HT1080 (cell line): ENCODE data around the gene CDKAL1. TPM values are rescaled to one million over a fixed set of nuclear protein-coding genes. Genes with fewer than 3 reads are reported as not detected.

ENCODE experiments used
- DNase-seq: peaks from one replicate; pipeline ENCODE4 v3.0.0-alpha.2; 2015; ENCODE audit warnings: low read depth
- total RNA-seq: library from RNA; depleted of rRNA; stranded (reverse); fragments of >200 nt; shearing (Covaris generic); gene quantifications from 2 replicates; pipeline ENCODE4 v1.2.3, GENCODE V29; 2014

Gene CDKAL1
- total RNA-seq, 1 experiment from 2014 or later = 13.5 TPM

DNA sequence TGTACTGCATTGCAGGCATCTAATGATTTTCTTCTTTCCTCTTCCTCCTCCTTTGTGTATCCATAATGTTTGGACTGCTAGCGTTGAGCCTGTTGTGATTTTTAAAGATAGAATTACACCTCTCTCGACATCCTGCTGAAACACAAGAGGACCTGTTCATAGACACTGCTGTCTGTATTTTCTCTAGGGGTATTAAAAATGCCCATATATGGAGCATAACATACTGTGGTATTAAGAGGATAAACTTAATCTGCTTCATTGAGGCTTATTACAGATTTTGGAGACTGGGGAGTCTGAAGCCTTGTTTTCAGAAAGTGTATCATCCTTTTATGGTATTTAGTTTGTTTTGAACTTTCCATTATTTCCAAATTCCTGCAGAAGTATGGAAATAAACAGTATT is 414.3 kb downstream of the CDKAL1 start:
- DNase-seq = no peak

DNA sequence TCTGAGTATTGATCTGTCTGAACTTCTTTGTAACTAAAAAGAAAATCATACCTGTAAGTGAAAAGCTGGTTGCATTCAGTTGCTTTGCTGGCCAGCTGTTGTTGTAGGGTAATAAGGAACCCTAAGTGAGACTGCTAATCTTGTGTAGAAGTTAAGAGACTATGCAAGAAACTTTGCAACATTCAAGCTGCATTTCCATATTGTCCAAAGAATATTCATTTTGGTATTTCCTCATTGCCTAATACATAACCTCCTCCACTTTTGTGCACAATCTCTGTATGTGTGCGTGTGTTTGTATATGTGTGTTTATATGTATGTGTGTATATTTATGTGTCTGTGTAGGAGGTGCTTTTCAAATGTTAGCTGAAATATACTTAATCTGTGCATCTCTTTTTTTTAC is 414.9 kb downstream of the CDKAL1 start:
- no peak for DNase-seq

DNA sequence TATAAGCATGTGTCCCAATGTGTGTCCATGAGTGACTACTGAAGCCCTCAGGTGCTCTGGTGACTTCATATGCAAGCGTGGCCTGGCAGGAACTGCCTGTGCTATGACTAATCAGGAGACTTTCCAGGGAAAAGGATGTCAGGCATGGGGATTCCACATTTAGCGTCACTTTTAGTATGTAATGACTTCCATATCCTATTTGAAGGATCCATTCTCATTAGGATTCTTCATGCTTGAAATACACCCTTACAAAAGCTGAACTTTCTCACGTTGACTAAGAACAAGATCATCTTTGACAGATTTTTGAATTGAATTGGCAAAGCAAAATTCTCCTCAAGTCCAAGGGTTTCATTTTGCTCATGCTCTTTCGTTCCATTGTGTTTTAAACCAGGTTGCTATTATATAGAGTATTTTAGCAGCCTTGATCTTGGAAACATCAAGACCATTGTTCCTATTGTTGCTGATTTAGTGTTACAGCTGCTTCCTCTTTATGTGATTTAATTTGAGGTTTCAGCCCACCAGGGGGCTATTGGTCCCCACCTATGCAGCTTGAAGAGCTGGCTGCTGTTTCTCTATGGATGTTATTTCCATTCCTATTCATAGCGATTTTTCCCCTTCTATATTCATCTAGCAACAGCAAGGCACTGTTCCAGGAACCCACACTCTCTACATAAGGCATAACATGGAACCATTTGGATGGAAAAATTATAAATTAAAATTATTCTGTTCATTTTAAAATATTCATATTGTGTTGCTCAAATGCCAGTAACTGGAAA is 418.6 kb downstream of the CDKAL1 start:
- peak; percentile 81 for DNase-seq

GRCh38 chr6:20954315-20954714 is 420.1 kb downstream of the CDKAL1 start:
- DNase-seq = no peak

DNA sequence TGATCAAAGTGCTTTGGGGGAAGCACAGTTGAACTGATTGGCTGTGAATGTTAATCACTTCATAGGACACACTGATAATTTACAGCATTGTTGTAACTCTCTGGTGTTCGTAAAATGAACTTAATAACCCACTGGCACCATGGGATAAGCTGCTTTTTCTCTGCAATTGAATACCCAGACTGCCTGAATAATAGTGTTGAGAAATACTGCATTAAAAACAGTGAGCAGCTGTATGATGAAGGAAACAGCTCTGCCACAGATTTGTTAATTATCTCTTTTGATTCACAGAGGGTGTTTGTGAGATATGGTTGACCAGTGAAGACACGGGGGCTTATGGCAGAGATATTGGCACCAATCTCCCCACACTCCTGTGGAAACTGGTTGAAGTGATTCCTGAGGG is 420.9 kb downstream of the CDKAL1 start:
- DNase-seq = no peak

- no peak for DNase-seq
These were observed 421.5 kb downstream of the CDKAL1 start for GRCh38 chr6:20955751-20956150.

- no peak for DNase-seq
These were observed 425.8 kb downstream of the CDKAL1 start for GRCh38 chr6:20960067-20960466.

- DNase-seq = no peak
These were observed 431.0 kb downstream of the CDKAL1 start for GRCh38 chr6:20965276-20965675.

DNA sequence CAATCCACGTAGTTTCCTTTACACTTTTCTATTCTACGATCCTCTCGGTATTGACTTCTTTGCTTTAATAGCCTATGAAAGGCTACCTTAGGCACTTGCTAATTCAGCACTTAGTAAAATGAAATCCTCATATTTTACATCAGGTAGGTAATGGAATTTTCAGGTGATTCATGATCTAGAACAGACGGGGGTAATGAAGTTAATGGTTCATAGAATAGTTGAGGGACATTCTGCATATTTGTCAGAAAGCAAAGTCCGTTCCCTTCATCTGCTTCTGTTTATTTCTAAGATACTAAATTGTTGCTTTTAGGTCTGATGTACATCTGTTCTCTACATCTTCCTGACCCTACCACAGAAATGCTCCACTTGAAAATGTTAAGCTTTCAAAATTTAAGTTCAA is 431.7 kb downstream of the CDKAL1 start:
- DNase-seq = no peak

DNA sequence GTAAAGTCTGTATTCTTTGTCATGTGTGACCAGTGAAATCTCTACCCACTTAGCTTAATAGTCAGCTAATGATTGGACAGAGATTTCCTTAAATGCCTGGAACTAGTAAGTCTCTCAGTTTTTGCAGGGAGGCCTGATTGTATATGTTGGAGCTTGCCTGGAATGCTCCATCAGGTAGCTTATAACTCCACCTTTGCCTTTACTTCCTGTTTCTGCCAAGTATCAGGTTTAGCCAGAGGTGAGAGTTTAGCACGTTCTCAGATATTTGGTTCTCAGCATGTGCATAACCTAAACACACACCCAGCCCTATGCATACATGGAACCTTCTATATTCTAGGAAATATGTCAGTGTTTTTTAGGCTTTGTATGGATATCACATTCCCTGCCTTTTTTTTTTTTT is 435.3 kb downstream of the CDKAL1 start:
- DNase-seq = no peak

- no peak for DNase-seq
These were observed 442.2 kb downstream of the CDKAL1 start for GRCh38 chr6:20976391-20976918.

GRCh38 chr6:20978151-20978614 is 443.9 kb downstream of the CDKAL1 start:
- no peak for DNase-seq

GRCh38 chr6:20979076-20979475 is 444.8 kb downstream of the CDKAL1 start:
- no peak for DNase-seq

GRCh38 chr6:20983961-20984360 is 449.7 kb downstream of the CDKAL1 start:
- no peak for DNase-seq

DNA sequence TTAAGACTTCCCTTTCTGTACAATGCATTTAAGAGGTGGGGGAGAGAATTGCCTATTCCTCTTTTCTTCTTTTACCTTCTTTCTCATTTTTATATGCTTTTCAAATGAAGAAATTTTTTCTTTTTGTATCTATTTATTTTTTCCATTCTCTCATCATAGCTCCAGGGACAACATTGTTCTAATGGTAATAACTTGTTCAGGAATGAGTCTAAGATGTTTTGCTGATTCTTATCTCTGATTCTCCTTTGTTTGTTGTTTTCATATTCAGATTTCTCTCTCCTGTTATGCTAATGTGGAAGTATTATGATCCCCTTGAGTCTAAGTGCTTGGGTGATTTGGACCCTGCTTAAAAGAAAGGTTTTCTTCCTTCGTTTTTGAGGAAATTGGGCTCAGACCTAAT is 451.6 kb downstream of the CDKAL1 start:
- DNase-seq = no peak

DNA sequence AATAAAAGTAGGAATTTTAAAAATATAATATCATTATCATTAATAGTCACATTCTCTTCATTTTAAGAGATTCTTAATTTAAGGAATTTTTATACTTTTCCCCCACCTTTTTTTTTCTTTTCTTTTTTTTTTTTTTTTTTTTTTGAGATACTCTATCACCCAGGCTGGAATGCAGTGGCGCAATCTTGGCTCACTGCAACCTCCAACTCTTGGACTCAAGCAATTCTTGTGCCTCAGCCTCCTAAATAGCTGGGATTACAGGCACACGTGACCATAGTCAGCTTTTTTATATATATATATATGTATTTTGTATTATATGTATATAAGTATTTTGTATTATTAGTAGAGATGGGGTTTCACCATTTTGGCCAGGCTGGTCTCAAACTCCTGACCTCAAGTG is 457.7 kb downstream of the CDKAL1 start:
- DNase-seq = no peak

DNA sequence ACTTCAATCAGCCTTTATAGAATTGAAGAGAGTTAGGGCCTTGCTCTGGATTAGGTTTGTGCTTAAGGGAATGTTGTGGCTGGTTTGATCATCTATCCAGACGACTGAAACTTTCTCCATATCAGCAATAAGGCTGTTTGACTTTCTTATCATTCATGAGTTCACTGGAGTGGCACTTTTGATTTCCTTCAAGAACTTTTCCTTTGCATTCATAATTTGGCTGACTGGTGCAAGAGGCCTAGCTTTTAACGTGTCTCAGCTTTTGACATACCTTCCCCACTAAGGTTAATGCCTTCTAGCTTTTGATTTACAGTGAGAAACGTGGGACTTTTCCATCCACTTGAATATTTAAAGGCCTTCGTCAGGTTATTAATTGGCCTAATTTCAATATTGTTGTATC is 461.8 kb downstream of the CDKAL1 start:
- no peak for DNase-seq

DNA sequence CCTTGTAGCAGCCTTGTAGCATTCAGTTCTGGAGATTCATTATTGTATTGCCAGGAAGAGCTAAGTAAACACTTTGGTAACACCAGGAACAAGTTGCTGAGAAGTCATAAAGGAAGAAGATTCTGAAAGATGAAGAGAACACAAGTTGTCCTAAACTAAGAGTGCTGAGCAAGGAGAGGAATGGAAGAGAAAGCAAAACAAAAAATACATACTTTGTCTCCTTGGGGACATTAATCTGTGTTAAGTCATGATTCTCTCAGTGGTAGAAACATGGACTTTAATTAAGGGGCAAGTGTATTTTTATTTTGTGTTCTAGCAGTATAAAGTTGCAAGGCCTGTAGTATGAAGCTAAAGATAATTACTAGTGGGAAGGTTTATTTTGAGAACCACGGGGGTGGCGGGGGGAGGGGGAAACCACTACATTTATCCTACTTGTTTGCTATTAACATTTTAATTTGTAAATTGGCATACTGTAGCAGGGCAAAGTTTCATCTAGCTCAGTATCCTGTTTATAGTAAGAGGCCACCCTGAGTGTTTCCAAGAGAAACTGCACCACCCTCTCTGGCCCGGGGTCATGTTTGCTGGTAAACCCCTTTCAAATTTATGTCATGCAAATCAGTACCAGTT is 463.0 kb downstream of the CDKAL1 start:
- no peak for DNase-seq

DNA sequence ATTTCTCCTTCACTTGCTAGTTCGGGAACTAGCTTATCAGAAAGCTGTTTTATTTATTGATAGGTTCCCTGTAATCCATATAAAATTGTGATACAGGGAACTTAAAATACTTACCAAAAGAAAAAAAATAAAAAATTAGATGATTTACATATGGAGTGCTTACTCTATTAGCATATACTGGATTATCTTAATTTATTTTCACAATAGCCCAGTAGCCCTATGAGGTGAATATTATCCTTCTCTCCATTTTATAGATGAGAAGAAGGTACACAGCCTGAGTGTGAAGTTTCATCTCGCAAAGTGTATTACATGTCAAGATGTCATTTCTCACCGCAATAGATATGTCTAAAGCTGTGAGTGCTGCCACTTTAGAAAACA is 463.5 kb downstream of the CDKAL1 start:
- no peak for DNase-seq

DNA sequence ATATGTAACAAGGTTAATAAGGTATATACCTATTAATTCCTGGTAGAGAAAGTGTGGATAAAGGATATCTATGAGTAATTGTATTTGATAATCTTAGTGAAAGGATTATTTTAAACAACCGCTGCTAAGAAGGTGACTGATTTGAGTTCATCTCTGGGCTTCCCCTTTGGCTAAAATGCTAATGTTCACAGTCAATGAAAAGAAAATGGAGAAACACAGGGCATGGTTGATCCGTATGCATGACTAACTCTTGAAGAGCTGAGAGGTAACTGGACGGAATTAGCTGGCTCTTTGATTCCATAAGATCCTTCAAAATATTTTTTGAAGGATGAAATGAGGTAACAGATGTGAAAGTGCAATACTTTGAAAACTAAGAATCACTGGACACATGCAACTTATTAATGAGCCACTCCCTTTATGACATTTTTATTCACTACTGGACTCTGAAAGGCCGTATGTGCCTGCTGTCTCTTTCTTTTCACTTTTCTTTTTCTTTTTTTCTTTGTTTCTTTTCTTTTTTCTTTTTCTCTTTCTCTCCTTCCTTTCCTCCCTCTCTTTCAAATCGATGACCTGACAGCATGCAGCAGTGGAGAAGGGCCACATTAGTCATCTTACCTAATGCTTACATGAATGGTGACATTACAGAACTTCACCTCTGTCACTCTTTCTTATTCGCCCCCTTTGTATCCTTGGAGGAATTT is 464.6 kb downstream of the CDKAL1 start:
- no peak for DNase-seq

DNA sequence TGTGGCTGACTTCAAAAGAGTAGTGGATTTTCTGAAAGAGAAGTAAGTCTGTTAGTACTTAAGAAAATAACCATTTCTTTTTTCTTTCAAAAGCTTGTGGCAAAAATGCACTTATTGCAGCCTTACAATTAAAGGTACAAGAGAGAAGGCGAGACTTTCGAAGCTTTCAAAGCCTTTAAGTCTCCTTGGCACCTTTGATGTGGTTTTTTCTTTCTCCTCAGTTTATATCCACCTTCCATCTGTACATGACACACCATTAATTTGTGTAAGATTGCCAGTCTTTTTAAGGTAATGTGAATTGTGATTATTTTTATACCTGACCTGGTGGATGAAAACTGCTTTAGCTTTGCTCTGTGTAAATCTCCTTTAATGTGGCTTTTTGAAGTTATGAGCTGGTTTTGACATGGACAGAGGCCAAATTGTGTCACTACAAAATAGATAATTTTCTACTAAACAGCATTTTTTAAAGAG is 466.1 kb downstream of the CDKAL1 start:
- no peak for DNase-seq

GRCh38 chr6:21001736-21002135 is 467.5 kb downstream of the CDKAL1 start:
- no peak for DNase-seq
